ENCODE measurements around the gene PRELID1.
A peak's percentile ranks its signal among the peaks of the same experiment; 100 is the strongest.
"Not testable (repeated sequence)": the region's sequence is repeated elsewhere in the genome, so short reads cannot be mapped to it uniquely, and the experiment has no call there.

The PRELID1 gene

GRCh38 chr5:177334781-177335700, 31.4 kb downstream of the PRELID1 start:
- H3K4me3 Mint-ChIP-seq = no peak overlapping the region
- ATAC-seq = no peak
- no peaks in the 10 kb centered on the region for H3K27me3 Mint-ChIP-seq
- no peak for DNase-seq
- H3K4me1 Mint-ChIP-seq = peaks cover 37% of the 10 kb centered on the region
- no peak overlapping the region for H3K27ac Mint-ChIP-seq
- H3K9me3 Mint-ChIP-seq = no peaks in the 10 kb centered on the region

DNA sequence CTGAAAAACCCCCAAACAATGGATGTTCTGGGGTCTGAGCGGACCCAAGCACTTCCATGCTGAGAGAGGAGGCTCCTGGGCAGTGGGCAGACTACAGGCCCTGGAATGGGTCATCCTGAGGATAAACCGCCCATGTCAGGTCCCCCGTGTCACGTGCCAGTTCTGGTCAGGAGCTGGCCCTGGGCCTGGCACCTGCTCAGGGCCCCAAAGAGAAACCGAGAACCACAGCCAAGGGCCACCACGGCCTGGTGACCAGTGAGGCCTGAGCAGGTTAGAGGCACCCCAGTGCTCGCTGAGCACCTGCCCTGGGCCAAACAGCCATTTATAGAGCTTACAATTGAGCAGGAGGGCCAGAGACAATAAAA, 32.1 kb downstream of the PRELID1 start:
- no peak overlapping the region for H3K4me3 Mint-ChIP-seq
- H3K27me3 Mint-ChIP-seq = no peaks in the 10 kb centered on the region
- H3K27ac Mint-ChIP-seq = no peak overlapping the region
- peaks cover 40% of the 10 kb centered on the region for H3K4me1 Mint-ChIP-seq
- H3K9me3 Mint-ChIP-seq = no peaks in the 10 kb centered on the region
- DNase-seq = no peak
- no peak for ATAC-seq

GRCh38 chr5:177336112-177336511, 32.5 kb downstream of the PRELID1 start:
- H3K27ac Mint-ChIP-seq = no peak overlapping the region
- H3K4me1 Mint-ChIP-seq = peaks cover 38% of the 10 kb centered on the region
- ATAC-seq = peak; percentile 89
- peak; percentile 35 to 56 for DNase-seq
- H3K4me3 Mint-ChIP-seq = no peak overlapping the region
- no peaks in the 10 kb centered on the region for H3K9me3 Mint-ChIP-seq
- no peaks in the 10 kb centered on the region for H3K27me3 Mint-ChIP-seq

DNA sequence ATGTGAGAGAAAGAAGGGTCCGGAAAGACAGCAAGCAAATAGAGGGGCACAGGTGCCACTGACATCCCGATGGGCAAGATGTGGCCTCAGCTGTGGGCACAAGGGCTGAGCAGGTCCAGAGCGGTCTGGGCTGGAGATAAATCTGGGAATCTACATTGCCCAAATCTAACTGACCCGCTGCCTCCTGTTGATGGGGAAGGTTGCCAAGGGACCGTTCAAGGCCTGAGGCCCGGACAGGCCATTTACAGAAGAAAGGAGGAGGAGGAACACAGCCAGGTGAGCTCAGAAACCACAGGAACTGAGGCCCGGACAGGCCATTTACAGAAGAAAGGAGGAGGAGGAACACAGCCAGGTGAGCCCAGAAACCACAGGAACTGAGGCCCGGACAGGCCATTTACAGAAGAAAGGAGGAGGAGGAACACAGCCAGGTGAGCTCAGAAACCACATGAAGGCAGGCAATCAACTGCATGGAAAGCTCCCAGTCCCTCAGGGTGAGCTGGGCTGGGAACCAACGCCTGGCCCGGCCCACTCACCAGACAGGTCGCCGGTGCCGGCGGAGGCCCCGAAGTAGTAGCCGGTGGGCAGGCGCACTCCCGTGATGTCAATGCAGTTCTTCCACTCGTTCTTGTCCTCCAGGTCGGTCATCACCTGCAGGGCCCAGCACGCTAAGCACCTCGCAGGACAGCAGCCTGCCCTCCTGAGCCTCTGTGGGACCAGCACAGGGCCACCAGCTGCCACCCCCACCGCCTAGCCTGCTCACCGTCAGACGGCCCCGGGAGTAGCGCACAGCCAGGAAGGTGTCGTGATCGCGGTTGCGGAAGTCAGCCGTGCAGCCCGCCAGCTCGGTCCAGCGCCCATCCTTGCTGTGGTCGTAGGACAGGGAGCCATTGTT, 33.2 kb downstream of the PRELID1 start:
- H3K4me1 Mint-ChIP-seq = peaks cover 37% of the 10 kb centered on the region
- no peaks in the 10 kb centered on the region for H3K9me3 Mint-ChIP-seq
- DNase-seq (no peak), ATAC-seq (no peak)
- no peaks in the 10 kb centered on the region for H3K27me3 Mint-ChIP-seq
- H3K27ac Mint-ChIP-seq = peak overlapping the region in 1 of 2 donors; percentile 91
- no peak overlapping the region for H3K4me3 Mint-ChIP-seq

DNA sequence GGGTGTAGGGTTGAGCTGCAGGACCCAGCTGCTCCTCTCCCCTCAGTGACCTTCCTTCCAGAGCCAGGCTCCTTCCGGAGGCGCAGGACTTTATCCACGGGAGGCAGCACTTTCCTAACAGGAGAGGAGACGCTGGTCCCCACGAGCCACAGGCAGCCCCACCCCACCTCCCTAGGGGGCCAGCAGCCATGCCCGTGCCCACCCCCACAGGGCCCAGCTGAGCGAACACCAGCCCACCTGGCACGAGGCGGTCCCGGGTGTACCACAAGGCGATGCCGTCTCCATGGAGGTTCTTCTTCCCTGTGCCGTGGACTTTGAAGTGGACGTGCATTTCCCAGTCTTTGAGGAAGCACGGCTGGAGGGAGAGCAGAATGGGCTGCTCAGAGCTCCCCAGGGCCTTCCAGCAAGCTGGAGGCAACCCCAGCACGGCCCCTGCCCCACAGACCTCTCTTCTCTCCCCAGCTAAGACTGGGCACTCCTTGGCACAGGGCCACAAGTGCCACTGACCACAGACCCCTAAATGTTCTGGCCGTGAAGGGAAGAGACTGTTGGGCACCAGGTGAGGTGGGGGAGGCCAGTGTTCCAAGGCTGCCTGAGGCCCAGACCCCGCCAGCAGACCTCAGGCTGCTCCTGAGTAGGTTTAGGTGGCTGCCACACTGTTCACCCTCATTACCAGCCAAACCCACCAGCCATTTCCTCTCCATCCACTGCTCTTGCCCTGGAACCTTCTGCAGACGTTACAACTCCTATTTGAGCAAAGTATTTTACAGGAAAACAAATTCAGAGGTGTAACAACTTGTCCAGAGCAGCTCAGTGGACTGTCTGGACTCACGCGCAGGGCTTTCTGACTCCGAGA, 34.9 kb downstream of the PRELID1 start:
- Mint-ChIP-seq H3K4me1 (peaks cover 32% of the 10 kb centered on the region), H3K9me3 (no peaks in the 10 kb centered on the region), H3K27ac (no peak overlapping the region), H3K4me3 (no peak overlapping the region), H3K27me3 (no peaks in the 10 kb centered on the region)
- DNase-seq (no peak), ATAC-seq (no peak)

- peaks cover 35% of the 10 kb centered on the region for H3K4me1 Mint-ChIP-seq
- no peak overlapping the region for H3K27ac Mint-ChIP-seq
- H3K4me3 Mint-ChIP-seq = no peak overlapping the region
- no peaks in the 10 kb centered on the region for H3K27me3 Mint-ChIP-seq
- no peak for DNase-seq
- ATAC-seq = no peak
- no peaks in the 10 kb centered on the region for H3K9me3 Mint-ChIP-seq
Measured at GRCh38 chr5:177339107-177339638, 35.6 kb downstream of the PRELID1 start.

- H3K4me1 Mint-ChIP-seq = peaks cover 42% of the 10 kb centered on the region
- DNase-seq, H3K27me3 Mint-ChIP-seq, H3K4me3 Mint-ChIP-seq, ATAC-seq, H3K9me3 Mint-ChIP-seq, H3K27ac Mint-ChIP-seq: not testable (repeated sequence)
Measured at GRCh38 chr5:177343000-177343399, 39.4 kb downstream of the PRELID1 start.

GRCh38 chr5:177343777-177344176, 40.2 kb downstream of the PRELID1 start:
- ATAC-seq = no peak
- peak overlapping the region in 1 of 2 donors; percentile 28 for H3K27ac Mint-ChIP-seq
- no peaks in the 10 kb centered on the region for H3K9me3 Mint-ChIP-seq
- no peak for DNase-seq
- peaks cover 47% of the 10 kb centered on the region for H3K4me1 Mint-ChIP-seq
- no peak overlapping the region for H3K4me3 Mint-ChIP-seq
- no peaks in the 10 kb centered on the region for H3K27me3 Mint-ChIP-seq

DNA sequence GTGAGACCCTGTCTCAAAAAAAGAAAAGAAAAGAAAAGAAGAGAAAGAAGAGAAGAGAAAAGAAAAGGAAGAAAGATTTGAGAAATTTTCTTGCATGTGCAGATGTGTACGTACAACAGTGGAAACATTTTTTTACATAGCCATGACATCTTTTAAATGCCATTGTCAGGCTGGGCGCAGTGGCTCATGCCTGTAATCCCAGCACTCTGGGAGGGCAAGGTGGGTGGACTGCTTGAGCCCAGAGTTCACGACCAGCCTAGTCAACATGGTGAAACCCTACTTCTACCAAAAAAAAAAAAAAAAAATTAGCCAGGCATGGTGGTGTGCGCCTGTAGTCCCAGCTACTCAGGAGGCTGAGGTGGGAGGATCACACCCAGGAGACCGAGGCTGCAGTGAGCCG, 41.3 kb downstream of the PRELID1 start:
- ATAC-seq = no peak

GRCh38 chr5:177346820-177347219, 43.2 kb downstream of the PRELID1 start:
- Mint-ChIP-seq H3K9me3 (no peaks in the 10 kb centered on the region), H3K27ac (no peak overlapping the region), H3K4me1 (peaks cover 49% of the 10 kb centered on the region), H3K4me3 (no peak overlapping the region), H3K27me3 (no peaks in the 10 kb centered on the region)
- ATAC-seq (no peak), DNase-seq (no peak)

More for the DNA sequence above, 41.3 kb downstream of the PRELID1 start:
- peaks cover 51% of the 10 kb centered on the region for H3K4me1 Mint-ChIP-seq
- H3K27ac Mint-ChIP-seq = no peak overlapping the region
- no peak overlapping the region for H3K4me3 Mint-ChIP-seq
- H3K9me3 Mint-ChIP-seq = no peaks in the 10 kb centered on the region
- no peaks in the 10 kb centered on the region for H3K27me3 Mint-ChIP-seq
- no peak for DNase-seq

DNA sequence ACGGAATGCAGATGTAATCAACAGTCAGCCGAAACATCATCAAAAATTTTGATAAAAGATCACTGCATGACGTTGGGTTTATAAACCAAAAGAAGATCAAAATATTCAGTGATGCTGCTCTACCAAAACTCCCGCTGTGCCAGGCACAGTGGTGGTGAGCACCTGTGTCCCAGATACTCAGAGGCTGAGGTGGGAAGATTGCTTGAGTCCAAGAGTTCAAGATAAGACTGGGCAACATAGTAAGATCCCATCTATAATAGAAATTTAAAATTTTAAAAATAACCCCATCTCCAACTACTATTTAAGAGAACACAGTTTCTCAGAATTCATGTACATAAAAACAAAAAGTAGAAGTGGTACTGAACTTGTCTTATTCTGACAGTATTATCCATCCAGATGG, 44.1 kb downstream of the PRELID1 start:
- no peak overlapping the region for H3K27ac Mint-ChIP-seq
- ATAC-seq = no peak
- DNase-seq = no peak
- peaks cover 53% of the 10 kb centered on the region for H3K4me1 Mint-ChIP-seq
- H3K27me3 Mint-ChIP-seq = no peaks in the 10 kb centered on the region
- H3K4me3 Mint-ChIP-seq = no peak overlapping the region
- H3K9me3 Mint-ChIP-seq = no peaks in the 10 kb centered on the region

DNA sequence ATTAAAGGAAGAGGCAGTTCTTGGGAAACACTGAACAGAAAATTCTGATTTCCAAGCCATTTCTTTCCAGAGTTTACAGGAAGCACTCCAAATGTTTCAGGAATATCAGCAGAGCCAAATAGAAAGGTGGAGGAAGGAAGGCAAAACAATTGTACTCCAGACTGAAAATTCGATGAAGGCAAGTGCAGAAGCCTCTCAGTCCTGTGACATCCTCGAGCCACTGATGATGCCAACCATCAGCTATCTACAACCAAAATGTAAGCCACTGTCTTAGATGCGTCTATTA, 45.7 kb downstream of the PRELID1 start:
- Mint-ChIP-seq H3K4me3 (peak overlapping the region; percentile 46 to 97), H3K27me3 (no peaks in the 10 kb centered on the region), H3K4me1 (peaks cover 49% of the 10 kb centered on the region), H3K27ac (peak overlapping the region in 1 of 2 donors; percentile 4), H3K9me3 (peaks cover 0 to under 1% of the 10 kb centered on the region in 2 donors)
- DNase-seq = no peak
- ATAC-seq = no peak

DNA sequence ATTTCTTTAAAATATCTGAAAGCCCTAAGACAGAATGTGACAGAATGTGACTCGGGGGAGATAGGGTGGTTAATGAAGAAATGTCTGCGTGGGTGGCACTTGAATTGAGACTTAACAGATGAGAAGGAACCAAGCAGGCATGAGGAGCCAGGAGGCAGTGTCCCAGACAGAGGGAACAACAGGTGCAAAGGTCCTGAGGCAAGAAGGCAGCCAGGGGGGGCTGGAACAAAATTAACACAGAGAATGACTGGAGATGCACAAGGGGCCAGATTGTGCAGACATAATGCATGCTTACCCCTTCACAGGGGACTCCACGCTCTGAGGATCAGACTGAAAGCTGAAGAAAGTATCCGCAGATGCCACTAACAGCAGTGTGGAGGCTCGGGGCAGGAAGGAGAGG, 46.2 kb downstream of the PRELID1 start:
- Mint-ChIP-seq H3K4me1 (peaks cover 54% of the 10 kb centered on the region), H3K27ac (peak overlapping the region; percentile 85 to 89), H3K27me3 (no peaks in the 10 kb centered on the region), H3K9me3 (peaks cover 2 to 5% of the 10 kb centered on the region in 2 donors), H3K4me3 (peak overlapping the region; percentile 97 to 99)
- ATAC-seq (no peak), DNase-seq (no peak)

GRCh38 chr5:177350776-177351391, 47.3 kb downstream of the PRELID1 start:
- Mint-ChIP-seq H3K27me3 (no peaks in the 10 kb centered on the region), H3K27ac (peak overlapping the region; percentile 100), H3K4me3 (peak overlapping the region; percentile 97 to 99), H3K9me3 (peaks cover 11 to 14% of the 10 kb centered on the region in 2 donors), H3K4me1 (peaks cover 64% of the 10 kb centered on the region)
- DNase-seq (no peak), ATAC-seq (no peak)

All from stimulated activated naive CD8-positive, alpha-beta T cell treated with anti-CD3 and anti-CD28 coated beads, Interleukin-15, amount 100 ng/mL, for 72 hours (primary cell).